ENCODE results near the gene PRRX1. TPM values are rescaled to one million over a fixed set of nuclear protein-coding genes. Genes with fewer than 3 reads are reported as not detected.

PRRX1 gene
- not detected for total RNA-seq

- ATAC-seq (peak; percentile 13), DNase-seq (no peak)
- peaks cover 26% of the 10 kb centered on the region for H3K4me1 Mint-ChIP-seq (ENCODE audit: low read depth)
- no peak within 1 kb of the TSS for H3K27ac Mint-ChIP-seq
- no peaks in the 10 kb centered on the region for H3K36me3 Mint-ChIP-seq (ENCODE audit: low read depth)
- intact Hi-C loops (cut with micrococcal nuclease), result loop anchor here (10.0 kb wide), 1 partner anchor 739 kb away; no protein-coding TSS in a partner anchor
- H3K27me3 Mint-ChIP-seq, result peaks cover 84% of the 10 kb centered on the region
- H3K9me3 Mint-ChIP-seq, result peaks cover 2% of the 10 kb centered on the region
- no peak within 1 kb of the TSS for H3K4me3 Mint-ChIP-seq
- ChIA-PET CTCF (interaction anchor here (1.0 kb wide), 1 partner anchor 25 kb away, joined by 5 read pairs; no protein-coding TSS in a partner anchor), POLR2A (no interaction called here)
- TF ChIP-seq CTCF (IDR thresholded peaks at IDR 0.05), result no peak
Observed at GRCh38 chr1:170664093-170664827, at the start of gene PRRX1. Gene PRRX1 (plus strand): TSS chr1:170664131. CDS start chr1:170664219, 88 bp downstream.

- no peak for ATAC-seq
- H3K27ac Mint-ChIP-seq, result no peak overlapping the region
- POLR2A ChIA-PET, result no interaction called here
- DNase-seq, result no peak
- H3K9me3 Mint-ChIP-seq, result peaks cover 4% of the 10 kb centered on the region
- H3K36me3 Mint-ChIP-seq (ENCODE audit: low read depth), result no peaks in the 10 kb centered on the region
- no peak for TF ChIP-seq CTCF (IDR thresholded peaks at IDR 0.05)
- H3K4me1 Mint-ChIP-seq (ENCODE audit: low read depth), result peaks cover 2% of the 10 kb centered on the region
- H3K27me3 Mint-ChIP-seq, result peaks cover 26% of the 10 kb centered on the region
- no peak overlapping the region for H3K4me3 Mint-ChIP-seq
- intact Hi-C loops (cut with micrococcal nuclease), result no loop called here
- CTCF ChIA-PET, result no interaction called here
Observed at GRCh38 chr1:170617591-170618330, 46.2 kb upstream of the PRRX1 start.

GRCh38 chr1:170618421-170618820, 45.5 kb upstream of the PRRX1 start:
- peaks cover 21% of the 10 kb centered on the region for H3K27me3 Mint-ChIP-seq
- ATAC-seq (no peak), DNase-seq (no peak)
- no peaks in the 10 kb centered on the region for H3K9me3 Mint-ChIP-seq
- no peak overlapping the region for H3K4me3 Mint-ChIP-seq
- no peak for TF ChIP-seq CTCF (IDR thresholded peaks at IDR 0.05)
- intact Hi-C loops (cut with micrococcal nuclease), result no loop called here
- POLR2A ChIA-PET, result no interaction called here
- H3K36me3 Mint-ChIP-seq (ENCODE audit: low read depth), result no peaks in the 10 kb centered on the region
- no peak overlapping the region for H3K27ac Mint-ChIP-seq
- CTCF ChIA-PET, result no interaction called here
- H3K4me1 Mint-ChIP-seq (ENCODE audit: low read depth), result peaks cover 2% of the 10 kb centered on the region

GRCh38 chr1:170619241-170620028, 44.5 kb upstream of the PRRX1 start:
- TF ChIP-seq CTCF (IDR thresholded peaks at IDR 0.05), result no peak
- H3K4me3 Mint-ChIP-seq, result no peak overlapping the region
- H3K27me3 Mint-ChIP-seq, result peaks cover 20% of the 10 kb centered on the region
- CTCF ChIA-PET, result no interaction called here
- H3K27ac Mint-ChIP-seq, result no peak overlapping the region
- no peaks in the 10 kb centered on the region for H3K36me3 Mint-ChIP-seq (ENCODE audit: low read depth)
- peaks cover 2% of the 10 kb centered on the region for H3K4me1 Mint-ChIP-seq (ENCODE audit: low read depth)
- ATAC-seq, result no peak
- intact Hi-C loops (cut with micrococcal nuclease), result no loop called here
- no peak for DNase-seq
- no peaks in the 10 kb centered on the region for H3K9me3 Mint-ChIP-seq
- POLR2A ChIA-PET, result no interaction called here
